Endothelial cell of umbilical vein (primary cell): ENCODE measurements around the gene GRAMD4.

Experiments used
- CTCF ChIP-seq, 2 donors: IDR thresholded peaks; 1 replicate in 1 of 2; 2 replicates in 1 of 2; pipeline ENCODE4 v1.5.1; 2011; ENCODE audit warnings: low read length in 2 of 2, mild to moderate bottlenecking in 2 of 2, moderate library complexity in 2 of 2, control low read depth in 1 of 2, inconsistent platforms in 1 of 2, low read depth in 1 of 2; ENCODE audit not compliant: insufficient read depth in 1 of 2; ENCODE audit errors: extremely low read depth in 1 of 2
- EZH2 ChIP-seq: IDR thresholded peaks from 2 replicates; pipeline ENCODE4 v1.6.1; 2012; ENCODE audit warnings: borderline replicate concordance, low read depth, mild to moderate bottlenecking, moderate library complexity, low read length, inconsistent platforms; ENCODE audit not compliant: severe bottlenecking
- FOS ChIP-seq: IDR thresholded peaks from 2 replicates; pipeline ENCODE4 v1.6.1; 2011; ENCODE audit warnings: mild to moderate bottlenecking, low read length, moderate library complexity, borderline replicate concordance; ENCODE audit not compliant: insufficient read depth
- JUN ChIP-seq: IDR thresholded peaks from 2 replicates; pipeline ENCODE4 v1.6.1; 2011; ENCODE audit warnings: borderline replicate concordance, low read depth; ENCODE audit not compliant: insufficient read length, insufficient read depth
- MAX ChIP-seq: IDR thresholded peaks from 2 replicates; pipeline ENCODE4 v1.6.1; 2011; ENCODE audit not compliant: insufficient read depth, insufficient read length

GRCh38 chr22:46617207-46617985, 2.8 kb upstream of the GRAMD4 start:
- no peak for TF ChIP-seq EZH2
- TF ChIP-seq MAX, result no peak
- TF ChIP-seq JUN, result no peak
- no peak for TF ChIP-seq CTCF (IDR thresholded peaks at IDR 0.05; ENCODE audit: extremely low read depth in 1 of 2, insufficient read depth in 1 of 2, low read depth in 1 of 2, low read length in 2 of 2)
- no peak for TF ChIP-seq FOS
